Fibroblast of villous mesenchyme (primary cell): ENCODE results near the gene DONSON. TPM values are rescaled to one million over a fixed set of nuclear protein-coding genes. Genes with fewer than 3 reads are reported as not detected.

Experiments
- DNase-seq: peaks from one replicate; pipeline ENCODE4 v3.0.0-alpha.2; 2010; ENCODE audit warnings: low read depth
- H3K4me3 ChIP-seq: 2 replicates; pipeline ENCODE4 v1.5.1; 2011; ENCODE audit warnings: low read depth, mild to moderate bottlenecking, low read length
- CTCF ChIP-seq: IDR thresholded peaks from 2 replicates; pipeline ENCODE4 v1.5.1; 2012; ENCODE audit warnings: low read depth, mild to moderate bottlenecking, low read length; ENCODE audit not compliant: insufficient read depth
- total RNA-seq: library from RNA; depleted of rRNA; stranded (reverse); fragments of >200 nt; gene quantifications from 2 replicates; pipeline ENCODE4 v1.2.3, GENCODE V29; 2012

The DONSON gene
- total RNA-seq, 1 donor = 38.0 TPM

GRCh38 chr21:33554236-33554981 is 34.1 kb downstream of the DONSON start:
- no peak overlapping the region for H3K4me3 ChIP-seq
- no peak for DNase-seq
- TF ChIP-seq CTCF = no peak

- no peak for TF ChIP-seq CTCF
- H3K4me3 ChIP-seq = no peak overlapping the region
- DNase-seq = no peak
These were observed 35.4 kb downstream of the DONSON start for GRCh38 chr21:33552999-33553598.

DNA sequence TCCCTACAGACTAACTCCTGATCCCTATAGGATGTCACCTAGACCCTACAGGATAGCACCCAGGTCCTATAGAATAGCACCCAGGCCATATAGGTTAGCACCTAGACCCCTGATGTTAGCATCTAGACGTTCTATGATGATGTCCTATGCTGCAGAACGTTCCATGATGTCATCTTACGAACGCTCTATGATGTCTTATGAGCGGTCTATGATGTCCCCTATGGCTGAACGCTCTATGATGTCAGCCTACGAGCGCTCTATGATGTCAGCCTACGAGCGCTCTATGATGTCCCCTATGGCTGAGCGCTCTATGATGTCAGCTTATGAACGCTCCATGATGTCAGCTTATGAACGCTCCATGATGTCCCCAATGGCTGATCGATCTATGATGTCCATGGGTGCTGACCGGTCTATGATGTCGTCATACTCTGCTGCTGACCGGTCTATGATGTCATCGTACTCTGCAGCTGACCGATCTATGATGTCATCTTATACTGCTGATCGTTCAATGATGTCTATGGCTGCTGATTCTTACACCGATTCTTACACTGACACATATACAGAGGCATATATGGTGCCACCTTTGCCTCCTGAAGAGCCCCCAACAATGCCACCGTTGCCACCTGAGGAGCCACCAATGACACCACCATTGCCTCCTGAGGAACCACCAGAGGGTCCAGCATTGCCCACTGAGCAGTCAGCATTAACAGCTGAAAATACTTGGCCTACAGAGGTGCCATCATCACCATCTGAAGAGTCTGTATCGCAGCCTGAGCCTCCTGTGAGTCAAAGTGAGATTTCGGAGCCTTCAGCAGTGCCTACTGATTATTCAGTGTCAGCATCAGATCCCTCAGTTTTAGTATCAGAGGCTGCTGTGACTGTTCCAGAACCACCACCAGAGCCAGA is 36.1 kb downstream of the DONSON start:
- DNase-seq = no peak
- no peak for TF ChIP-seq CTCF
- H3K4me3 ChIP-seq = no peak overlapping the region

- no peak for DNase-seq
- no peak overlapping the region for H3K4me3 ChIP-seq
- TF ChIP-seq CTCF = no peak
These were observed 36.8 kb downstream of the DONSON start for GRCh38 chr21:33551664-33552063.

DNA sequence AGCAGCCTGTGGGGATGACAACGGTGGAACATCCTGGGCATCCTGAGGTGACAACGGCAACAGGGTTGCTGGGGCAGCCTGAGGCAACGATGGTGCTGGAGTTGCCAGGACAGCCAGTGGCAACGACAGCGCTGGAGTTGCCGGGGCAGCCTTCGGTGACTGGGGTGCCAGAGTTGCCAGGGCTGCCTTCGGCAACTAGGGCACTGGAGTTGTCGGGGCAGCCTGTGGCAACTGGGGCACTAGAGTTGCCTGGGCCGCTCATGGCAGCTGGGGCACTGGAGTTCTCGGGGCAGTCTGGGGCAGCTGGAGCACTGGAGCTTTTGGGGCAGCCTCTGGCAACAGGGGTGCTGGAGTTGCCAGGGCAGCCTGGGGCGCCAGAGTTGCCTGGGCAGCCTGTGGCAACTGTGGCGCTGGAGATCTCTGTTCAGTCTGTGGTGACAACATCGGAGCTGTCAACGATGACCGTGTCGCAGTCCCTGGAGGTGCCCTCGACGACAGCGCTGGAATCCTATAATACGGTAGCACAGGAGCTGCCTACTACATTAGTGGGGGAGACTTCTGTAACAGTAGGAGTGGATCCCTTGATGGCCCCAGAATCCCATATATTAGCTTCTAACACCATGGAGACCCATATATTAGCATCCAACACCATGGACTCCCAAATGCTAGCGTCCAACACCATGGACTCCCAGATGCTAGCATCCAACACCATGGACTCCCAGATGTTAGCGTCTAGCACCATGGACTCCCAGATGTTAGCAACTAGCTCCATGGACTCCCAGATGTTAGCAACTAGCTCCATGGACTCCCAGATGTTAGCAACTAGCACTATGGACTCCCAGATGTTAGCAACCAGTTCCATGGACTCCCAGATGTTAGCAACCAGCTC is 37.5 kb downstream of the DONSON start:
- no peak for TF ChIP-seq CTCF
- no peak for DNase-seq
- H3K4me3 ChIP-seq = no peak overlapping the region
